Peyer's patch (tissue), 4 donors: ENCODE results near the gene HOXA3.

Source experiments
- POLR2A ChIP-seq, 2 donors: fragments of 450-650 bp; IDR thresholded peaks; one replicate each; pipeline ENCODE4 v1.5.1; 2017; ENCODE audit warnings: antibody characterized with exemption in 2 of 2, mild to moderate bottlenecking in 2 of 2, moderate library complexity in 2 of 2
- TF ChIP-seq, protein P1 (sequence below), 6 experiments: fragments of 450-650 bp in 4 of 6; fragments of 200-600 bp in 2 of 6; sonication (generic) in 1 of 6; IDR thresholded peaks; one replicate each; pipeline ENCODE4 v1.5.1; 2017 to 2019; ENCODE audit warnings: antibody characterized with exemption in 6 of 6, mild to moderate bottlenecking in 3 of 6, moderate library complexity in 1 of 6

GRCh38 chr7:27194686-27195379 is 42.5 kb upstream of the HOXA3 start:
- TF ChIP-seq, protein P1, sequence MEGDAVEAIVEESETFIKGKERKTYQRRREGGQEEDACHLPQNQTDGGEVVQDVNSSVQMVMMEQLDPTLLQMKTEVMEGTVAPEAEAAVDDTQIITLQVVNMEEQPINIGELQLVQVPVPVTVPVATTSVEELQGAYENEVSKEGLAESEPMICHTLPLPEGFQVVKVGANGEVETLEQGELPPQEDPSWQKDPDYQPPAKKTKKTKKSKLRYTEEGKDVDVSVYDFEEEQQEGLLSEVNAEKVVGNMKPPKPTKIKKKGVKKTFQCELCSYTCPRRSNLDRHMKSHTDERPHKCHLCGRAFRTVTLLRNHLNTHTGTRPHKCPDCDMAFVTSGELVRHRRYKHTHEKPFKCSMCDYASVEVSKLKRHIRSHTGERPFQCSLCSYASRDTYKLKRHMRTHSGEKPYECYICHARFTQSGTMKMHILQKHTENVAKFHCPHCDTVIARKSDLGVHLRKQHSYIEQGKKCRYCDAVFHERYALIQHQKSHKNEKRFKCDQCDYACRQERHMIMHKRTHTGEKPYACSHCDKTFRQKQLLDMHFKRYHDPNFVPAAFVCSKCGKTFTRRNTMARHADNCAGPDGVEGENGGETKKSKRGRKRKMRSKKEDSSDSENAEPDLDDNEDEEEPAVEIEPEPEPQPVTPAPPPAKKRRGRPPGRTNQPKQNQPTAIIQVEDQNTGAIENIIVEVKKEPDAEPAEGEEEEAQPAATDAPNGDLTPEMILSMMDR (IDR thresholded peaks at IDR 0.05) = no peak
- TF ChIP-seq POLR2A (IDR thresholded peaks at IDR 0.05) = no peak
